ENCODE measurements around the gene TSPAN15. TPM values are rescaled to one million over a fixed set of nuclear protein-coding genes. Genes with fewer than 3 reads are reported as not detected.

The TSPAN15 gene
- total RNA-seq, 2 donors from 2014 or later, result 4.7 to 9.9 TPM

DNA sequence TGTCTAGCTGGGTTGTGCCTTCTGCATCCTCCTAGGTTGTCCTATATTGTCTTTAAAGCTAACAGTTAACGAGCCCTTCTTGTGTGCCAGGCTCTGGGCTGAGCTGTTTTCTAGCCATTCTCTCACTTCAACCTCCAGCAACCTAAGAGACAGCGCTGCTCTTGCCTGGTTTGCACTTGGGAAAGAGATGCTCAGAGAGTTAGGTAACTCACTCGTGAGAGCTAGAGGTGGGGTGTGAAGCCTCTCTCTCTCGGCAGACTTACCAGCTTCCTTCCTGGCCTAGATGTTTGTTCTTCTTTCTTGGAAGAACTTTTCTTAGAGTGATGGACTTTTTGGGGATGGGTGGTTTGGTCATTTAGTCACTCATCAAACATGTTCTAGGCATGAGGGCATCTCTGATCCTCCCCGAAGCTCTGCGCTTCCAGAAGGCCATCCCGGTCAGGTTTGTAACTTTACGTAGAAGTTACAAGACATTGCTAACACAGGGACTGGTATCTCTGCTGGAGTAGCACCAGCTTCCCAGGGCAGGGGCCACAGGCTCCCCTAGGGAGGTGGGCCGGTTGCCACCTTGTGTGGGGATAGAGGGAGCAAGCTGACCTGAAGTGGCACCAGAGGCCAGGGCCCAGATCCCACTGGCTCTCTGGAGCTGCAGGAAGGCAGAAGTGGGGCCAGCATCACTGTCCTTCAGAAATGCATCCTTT is 14.3 kb downstream of the TSPAN15 start:
- Histone ChIP-seq H3K4me3 (no peak overlapping the region), H3K27me3 (replicated peaks; ENCODE audit: insufficient read depth) (no peaks in the 10 kb centered on the region), H3K9me3 (no peaks in the 10 kb centered on the region), H3K4me1 (ENCODE audit: control insufficient read depth in 1 of 2, low read depth in 2 of 2) (no peaks in the 10 kb centered on the region), H3K36me3 (no peaks in the 10 kb centered on the region), H3K27ac (peak overlapping the region in 1 of 2 donors; percentile 17)
- TF ChIP-seq, protein P1, sequence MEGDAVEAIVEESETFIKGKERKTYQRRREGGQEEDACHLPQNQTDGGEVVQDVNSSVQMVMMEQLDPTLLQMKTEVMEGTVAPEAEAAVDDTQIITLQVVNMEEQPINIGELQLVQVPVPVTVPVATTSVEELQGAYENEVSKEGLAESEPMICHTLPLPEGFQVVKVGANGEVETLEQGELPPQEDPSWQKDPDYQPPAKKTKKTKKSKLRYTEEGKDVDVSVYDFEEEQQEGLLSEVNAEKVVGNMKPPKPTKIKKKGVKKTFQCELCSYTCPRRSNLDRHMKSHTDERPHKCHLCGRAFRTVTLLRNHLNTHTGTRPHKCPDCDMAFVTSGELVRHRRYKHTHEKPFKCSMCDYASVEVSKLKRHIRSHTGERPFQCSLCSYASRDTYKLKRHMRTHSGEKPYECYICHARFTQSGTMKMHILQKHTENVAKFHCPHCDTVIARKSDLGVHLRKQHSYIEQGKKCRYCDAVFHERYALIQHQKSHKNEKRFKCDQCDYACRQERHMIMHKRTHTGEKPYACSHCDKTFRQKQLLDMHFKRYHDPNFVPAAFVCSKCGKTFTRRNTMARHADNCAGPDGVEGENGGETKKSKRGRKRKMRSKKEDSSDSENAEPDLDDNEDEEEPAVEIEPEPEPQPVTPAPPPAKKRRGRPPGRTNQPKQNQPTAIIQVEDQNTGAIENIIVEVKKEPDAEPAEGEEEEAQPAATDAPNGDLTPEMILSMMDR (IDR thresholded peaks at IDR 0.05), result no peak
- no peak for ATAC-seq (ENCODE audit: insufficient number of reproducible peaks, low FRiP score, low read depth)
- DNase-seq (ENCODE audit: low spot score), result no peak

DNA sequence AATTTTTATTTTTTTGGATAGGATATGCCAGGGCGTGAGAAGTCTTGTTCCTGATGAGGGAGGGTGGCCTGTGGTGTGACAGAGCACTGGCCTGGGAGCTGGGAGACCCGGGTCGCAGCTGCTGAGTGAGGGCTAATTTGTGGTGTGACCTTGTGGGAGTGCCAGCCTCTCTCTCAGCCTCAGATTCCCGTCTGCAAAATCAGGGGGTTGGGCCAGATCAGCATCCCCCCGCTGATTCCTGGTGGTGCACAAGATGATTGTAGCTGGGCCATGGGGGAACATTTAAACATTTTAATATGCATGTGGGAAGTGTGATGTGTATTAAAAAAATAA is 14.9 kb downstream of the TSPAN15 start:
- DNase-seq (ENCODE audit: low spot score), result no peak
- no peak overlapping the region for H3K27ac ChIP-seq

DNA sequence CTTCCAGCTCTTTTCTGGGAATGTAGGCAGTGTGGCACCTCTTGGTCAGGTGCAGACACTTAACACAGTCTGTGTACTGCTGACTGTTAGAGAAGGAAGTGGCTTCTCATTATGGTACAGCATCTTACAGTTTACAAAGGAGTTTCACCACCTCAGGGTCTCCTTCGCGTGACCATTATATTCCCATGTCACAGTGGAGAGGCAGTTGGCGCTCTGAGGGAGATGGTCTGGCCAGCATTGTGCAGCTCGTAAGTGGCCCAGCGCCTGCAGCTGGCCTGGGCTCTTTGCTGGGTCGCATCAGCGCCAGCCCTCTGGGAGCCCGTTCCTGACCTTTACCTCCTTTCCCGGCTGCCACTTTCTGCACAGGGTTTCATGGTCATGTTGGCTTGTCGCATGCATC is 15.4 kb downstream of the TSPAN15 start:
- TF ChIP-seq, protein P1 (IDR thresholded peaks at IDR 0.05), result no peak
- Histone ChIP-seq H3K36me3 (no peaks in the 10 kb centered on the region), H3K4me3 (no peak overlapping the region), H3K27me3 (replicated peaks; ENCODE audit: insufficient read depth) (no peaks in the 10 kb centered on the region), H3K9me3 (no peaks in the 10 kb centered on the region), H3K4me1 (ENCODE audit: control insufficient read depth in 1 of 2, low read depth in 2 of 2) (no peaks in the 10 kb centered on the region), H3K27ac (no peak overlapping the region)
- ATAC-seq (ENCODE audit: insufficient number of reproducible peaks, low FRiP score, low read depth) (no peak), DNase-seq (ENCODE audit: low spot score) (no peak)

More for the DNA sequence above, 14.9 kb downstream of the TSPAN15 start:
- TF ChIP-seq, protein P1 (IDR thresholded peaks at IDR 0.05), result no peak
- H3K9me3 ChIP-seq, result no peaks in the 10 kb centered on the region
- no peak overlapping the region for H3K4me3 ChIP-seq
- ATAC-seq (ENCODE audit: insufficient number of reproducible peaks, low FRiP score, low read depth), result no peak
- no peaks in the 10 kb centered on the region for H3K27me3 ChIP-seq (replicated peaks; ENCODE audit: insufficient read depth)
- H3K36me3 ChIP-seq, result no peaks in the 10 kb centered on the region
- no peaks in the 10 kb centered on the region for H3K4me1 ChIP-seq (ENCODE audit: control insufficient read depth in 1 of 2, low read depth in 2 of 2)

DNA sequence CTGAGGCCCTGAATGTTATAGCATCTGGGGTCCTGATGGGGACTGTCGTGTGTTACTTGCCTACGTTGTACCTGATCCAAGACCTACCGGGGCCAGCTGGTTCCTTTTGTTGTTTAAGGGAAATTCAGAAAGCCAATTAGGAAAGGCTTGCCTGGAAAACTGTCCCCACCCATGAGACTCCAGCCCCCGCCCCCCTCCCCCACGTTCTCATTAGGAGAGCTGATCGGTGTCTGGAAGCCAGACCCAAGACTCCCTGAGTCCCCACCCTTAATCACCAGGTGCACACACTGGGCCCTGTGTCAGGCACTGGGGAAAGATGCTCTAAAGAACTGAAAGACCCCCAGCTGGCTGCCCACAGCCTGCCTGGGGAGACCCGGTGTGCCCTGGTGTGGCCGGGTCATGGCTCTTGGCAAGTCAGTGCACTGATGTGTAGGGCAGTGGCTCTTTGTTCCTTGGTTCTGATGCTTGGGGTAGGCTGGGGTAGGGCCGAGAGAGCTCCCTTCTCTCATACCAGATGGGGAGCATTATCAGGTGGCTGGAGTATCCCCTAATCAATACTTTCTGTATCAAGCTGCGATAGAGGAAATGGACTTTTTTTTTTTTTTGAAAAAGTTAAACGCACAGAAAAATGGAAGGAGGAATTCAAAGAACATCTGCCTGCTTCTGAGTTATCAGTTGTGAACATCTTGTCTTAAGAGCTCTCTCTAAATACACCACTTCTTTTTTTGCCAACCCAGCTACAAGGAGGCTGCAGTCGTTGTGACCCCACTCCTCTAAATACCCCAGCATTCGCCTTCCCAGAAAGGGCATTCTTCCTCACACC is 16.9 kb downstream of the TSPAN15 start:
- no peak overlapping the region for H3K4me3 ChIP-seq
- H3K9me3 ChIP-seq, result no peaks in the 10 kb centered on the region
- H3K4me1 ChIP-seq (ENCODE audit: control insufficient read depth in 1 of 2, low read depth in 2 of 2), result peaks cover 0 to 1% of the 10 kb centered on the region in 2 donors
- DNase-seq (ENCODE audit: low spot score), result no peak
- TF ChIP-seq, protein P1 (IDR thresholded peaks at IDR 0.05), result no peak
- ATAC-seq (ENCODE audit: insufficient number of reproducible peaks, low FRiP score, low read depth), result no peak
- H3K36me3 ChIP-seq, result no peaks in the 10 kb centered on the region
- H3K27ac ChIP-seq, result no peak overlapping the region
- H3K27me3 ChIP-seq (replicated peaks; ENCODE audit: insufficient read depth), result no peaks in the 10 kb centered on the region

DNA sequence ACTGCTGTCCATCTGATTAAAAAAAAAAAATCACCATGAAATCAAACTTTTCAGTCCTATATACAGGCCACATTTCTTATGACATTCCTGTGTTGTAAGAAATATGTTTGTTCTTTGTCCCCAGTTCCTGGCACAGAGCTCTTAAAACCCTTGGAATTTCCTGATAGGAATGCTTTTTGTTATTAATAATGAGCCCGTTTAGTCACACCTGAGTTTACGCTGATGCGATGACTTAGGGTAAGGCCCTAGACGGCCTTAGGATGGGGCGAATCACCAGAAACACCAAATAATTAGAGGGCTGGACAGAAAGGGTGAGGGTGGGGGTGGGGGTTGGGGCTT is 17.5 kb downstream of the TSPAN15 start:
- Histone ChIP-seq H3K36me3 (no peaks in the 10 kb centered on the region), H3K27ac (no peak overlapping the region), H3K4me1 (ENCODE audit: control insufficient read depth in 1 of 2, low read depth in 2 of 2) (peaks cover 0 to 4% of the 10 kb centered on the region in 2 donors), H3K4me3 (no peak overlapping the region), H3K9me3 (no peaks in the 10 kb centered on the region), H3K27me3 (replicated peaks; ENCODE audit: insufficient read depth) (no peaks in the 10 kb centered on the region)
- DNase-seq (ENCODE audit: low spot score), result no peak
- no peak for ATAC-seq (ENCODE audit: insufficient number of reproducible peaks, low FRiP score, low read depth)
- TF ChIP-seq, protein P1 (IDR thresholded peaks at IDR 0.05), result no peak
